Breast epithelium (tissue), 4 donors: ENCODE data around the gene SWI5. TPM values are rescaled to one million over a fixed set of nuclear protein-coding genes. Genes with fewer than 3 reads are reported as not detected.

ENCODE experiments used
- DNase-seq, 2 donors: peaks; one replicate each; pipeline ENCODE4 v3.0.0-alpha.2; 2019; ENCODE audit warnings: low spot score in 2 of 2
- H3K27ac ChIP-seq, 2 donors: fragments of 200-600 bp; sonication (generic) in 1 of 2; one replicate each; pipeline ENCODE4 v1.5.1; 2016 to 2019; ENCODE audit warnings: mild to moderate bottlenecking in 1 of 2
- H3K27me3 ChIP-seq, 2 donors: fragments of 200-600 bp; sonication (generic) in 1 of 2; one replicate each; pipeline versions ENCODE4 v1.5.1 to v1.6.0; 2017 to 2019; ENCODE audit warnings: control low read depth in 1 of 2, mild to moderate bottlenecking in 1 of 2
- H3K36me3 ChIP-seq: fragments of 200-600 bp; one replicate; pipeline ENCODE4 v1.5.1; 2019
- H3K4me1 ChIP-seq, 2 donors: fragments of 200-600 bp; sonication (generic); one replicate each; pipeline ENCODE4 v1.5.1; 2016 to 2019; ENCODE audit warnings: control low read depth in 1 of 2
- H3K4me3 ChIP-seq, 3 donors: fragments of 200-600 bp; sonication (generic); 1 replicate in 2 of 3; 2 replicates in 1 of 3; pipeline ENCODE4 v1.5.1; 2016 to 2019; ENCODE audit warnings: mild to moderate bottlenecking in 3 of 3, moderate library complexity in 2 of 3
- H3K9me3 ChIP-seq, 2 donors: fragments of 200-600 bp; sonication (generic) in 1 of 2; one replicate each; pipeline ENCODE4 v1.5.1; 2016 to 2019; ENCODE audit warnings: control low read depth in 1 of 2
- POLR2A ChIP-seq: fragments of 450-650 bp; IDR thresholded peaks from one replicate; pipeline ENCODE4 v1.6.1; 2016; ENCODE audit warnings: antibody characterized with exemption, mild to moderate bottlenecking, moderate library complexity
- POLR2AphosphoS5 ChIP-seq, 3 donors: sonication (generic); formaldehyde crosslinking; IDR thresholded peaks; one replicate each; pipeline ENCODE4 v1.6.1; 2017; ENCODE audit warnings: antibody characterized with exemption in 3 of 3
- intact Hi-C: fragments of 100-400 bp; cut with DNase I; formaldehyde crosslinking; loops from one replicate; pipeline ENCODE4 v1.15.1; 2023; ENCODE audit warnings: low total_unique reads
- total RNA-seq, 3 donors: library from RNA; depleted of rRNA; stranded (reverse); fragments of >200 nt; gene quantifications; one replicate each; pipeline ENCODE4 v1.1.0, GENCODE V29; 2016
- TF ChIP-seq, protein P1 (sequence below), 3 donors: fragments of 450-650 bp; IDR thresholded peaks; one replicate each; pipeline ENCODE4 v1.5.1; 2016 to 2017; ENCODE audit warnings: antibody characterized with exemption in 3 of 3, mild to moderate bottlenecking in 3 of 3, moderate library complexity in 3 of 3

SWI5 gene
- total RNA-seq, 3 donors from 2014 or later = 25.8 to 39.7 (median 31.4) TPM

DNA sequence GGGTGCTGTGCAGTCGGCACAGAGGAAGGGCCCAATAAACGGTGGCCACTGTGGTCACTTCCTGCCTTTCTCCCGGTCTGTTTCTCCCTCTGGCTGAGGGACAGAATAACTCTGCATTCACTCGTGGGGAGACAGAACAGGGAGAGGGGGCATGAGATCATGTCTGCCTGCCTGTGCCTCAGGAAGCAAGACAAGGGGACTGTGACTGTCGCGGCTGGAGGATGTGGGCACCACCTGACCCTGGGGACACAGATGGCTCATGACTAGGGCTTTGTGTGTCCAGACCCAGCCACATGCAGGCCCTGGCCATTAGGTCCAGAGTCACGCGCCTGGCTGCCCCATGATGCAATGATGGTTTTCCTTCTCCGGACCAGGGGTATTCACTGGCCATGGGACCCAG lies 40.3 kb downstream of the SWI5 start:
- Histone ChIP-seq H3K4me3 (no peak overlapping the region), H3K27ac (no peak overlapping the region), H3K36me3 (peaks cover 6% of the 10 kb centered on the region), H3K4me1 (peaks cover 3% of the 10 kb centered on the region in 2 donors), H3K9me3 (no peaks in the 10 kb centered on the region), H3K27me3 (no peaks in the 10 kb centered on the region)
- no peak for TF ChIP-seq POLR2A
- TF ChIP-seq POLR2AphosphoS5 (IDR thresholded peaks at IDR 0.05) = no peak
- DNase-seq = no peak
- intact Hi-C loops = no loop called here

DNA sequence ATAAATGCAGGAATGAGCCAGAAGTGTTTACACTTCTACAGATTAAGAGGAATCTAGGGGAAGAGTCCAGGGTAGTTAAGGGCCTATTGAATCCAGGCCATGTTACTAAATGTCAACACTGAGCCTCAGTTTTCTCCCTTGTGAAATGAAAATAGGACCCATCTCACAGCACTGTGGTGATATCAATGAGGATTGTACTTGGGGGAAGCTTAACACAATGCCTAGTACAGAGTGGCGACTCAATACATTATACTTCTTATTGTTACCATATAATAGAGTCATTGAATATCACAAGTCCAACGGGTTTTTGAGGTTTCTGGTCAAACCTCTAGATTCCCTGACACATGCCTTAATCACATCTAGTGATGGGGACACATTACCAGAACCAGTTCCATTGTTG lies 41.6 kb downstream of the SWI5 start:
- Histone ChIP-seq H3K36me3 (peaks cover 6% of the 10 kb centered on the region), H3K4me3 (no peak overlapping the region), H3K27ac (no peak overlapping the region), H3K27me3 (no peaks in the 10 kb centered on the region), H3K9me3 (no peaks in the 10 kb centered on the region), H3K4me1 (peaks cover 3 to 4% of the 10 kb centered on the region in 2 donors)
- intact Hi-C loops = no loop called here
- TF ChIP-seq, protein P1, sequence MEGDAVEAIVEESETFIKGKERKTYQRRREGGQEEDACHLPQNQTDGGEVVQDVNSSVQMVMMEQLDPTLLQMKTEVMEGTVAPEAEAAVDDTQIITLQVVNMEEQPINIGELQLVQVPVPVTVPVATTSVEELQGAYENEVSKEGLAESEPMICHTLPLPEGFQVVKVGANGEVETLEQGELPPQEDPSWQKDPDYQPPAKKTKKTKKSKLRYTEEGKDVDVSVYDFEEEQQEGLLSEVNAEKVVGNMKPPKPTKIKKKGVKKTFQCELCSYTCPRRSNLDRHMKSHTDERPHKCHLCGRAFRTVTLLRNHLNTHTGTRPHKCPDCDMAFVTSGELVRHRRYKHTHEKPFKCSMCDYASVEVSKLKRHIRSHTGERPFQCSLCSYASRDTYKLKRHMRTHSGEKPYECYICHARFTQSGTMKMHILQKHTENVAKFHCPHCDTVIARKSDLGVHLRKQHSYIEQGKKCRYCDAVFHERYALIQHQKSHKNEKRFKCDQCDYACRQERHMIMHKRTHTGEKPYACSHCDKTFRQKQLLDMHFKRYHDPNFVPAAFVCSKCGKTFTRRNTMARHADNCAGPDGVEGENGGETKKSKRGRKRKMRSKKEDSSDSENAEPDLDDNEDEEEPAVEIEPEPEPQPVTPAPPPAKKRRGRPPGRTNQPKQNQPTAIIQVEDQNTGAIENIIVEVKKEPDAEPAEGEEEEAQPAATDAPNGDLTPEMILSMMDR (IDR thresholded peaks at IDR 0.05) = no peak
- no peak for TF ChIP-seq POLR2A
- DNase-seq = no peak

DNA sequence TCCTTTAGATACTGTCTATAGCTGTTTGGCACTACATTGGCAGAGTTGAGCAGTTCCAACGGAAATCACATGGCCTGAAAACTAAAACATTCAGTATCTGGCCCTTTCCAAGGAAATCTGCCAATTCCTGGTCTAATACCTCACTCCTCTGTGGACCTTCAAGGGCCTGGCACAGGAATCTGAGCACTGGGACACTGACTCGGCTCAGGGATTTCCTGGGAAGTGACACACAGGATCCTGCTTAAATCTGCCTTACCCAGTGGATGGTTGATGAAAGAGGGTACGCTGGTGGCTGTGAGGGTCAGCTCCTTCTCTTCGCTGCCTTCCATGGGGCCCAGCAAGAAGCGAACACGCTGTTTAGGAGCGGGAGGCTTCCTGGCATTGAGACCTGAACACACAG lies 45.3 kb downstream of the SWI5 start:
- no peaks in the 10 kb centered on the region for H3K27me3 ChIP-seq
- no peak overlapping the region for H3K27ac ChIP-seq
- no peaks in the 10 kb centered on the region for H3K36me3 ChIP-seq
- no peak for DNase-seq
- no peak for TF ChIP-seq POLR2AphosphoS5 (IDR thresholded peaks at IDR 0.05)
- no peak for TF ChIP-seq POLR2A
- TF ChIP-seq, protein P1 (IDR thresholded peaks at IDR 0.05) = no peak
- H3K4me3 ChIP-seq = peak overlapping the region in 2 of 3 donors; percentile 78 to 95
- no peaks in the 10 kb centered on the region for H3K9me3 ChIP-seq
- intact Hi-C loops = no loop called here
- H3K4me1 ChIP-seq = peaks cover 3 to 20% of the 10 kb centered on the region in 2 donors

DNA sequence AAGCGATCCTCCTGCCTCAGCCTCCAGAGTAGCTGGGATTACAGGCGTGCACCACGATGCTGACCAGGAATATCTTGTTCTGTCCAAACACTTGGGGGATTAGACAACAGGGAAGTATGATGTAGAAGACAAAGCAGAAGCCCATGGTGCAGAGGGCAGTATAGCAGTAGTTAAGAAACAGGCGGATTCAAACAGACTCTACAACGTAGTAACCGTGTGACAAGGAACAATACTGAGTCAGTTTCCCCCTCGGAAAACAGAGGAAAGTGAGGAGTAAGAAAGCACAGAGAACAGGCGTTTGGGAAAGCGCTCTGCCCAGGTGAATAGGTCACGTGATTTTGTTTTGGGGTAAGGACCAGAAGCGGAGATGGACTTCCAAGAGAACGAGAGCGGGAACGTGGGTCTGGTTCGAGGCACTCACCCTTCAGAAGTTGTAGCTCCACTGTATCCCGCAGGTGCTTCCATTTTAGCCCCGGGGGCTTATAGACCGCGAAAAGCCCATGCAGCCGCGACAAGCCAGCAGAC lies 45.9 kb downstream of the SWI5 start:
- H3K4me1 ChIP-seq = peaks cover 3 to 20% of the 10 kb centered on the region in 2 donors
- no peaks in the 10 kb centered on the region for H3K9me3 ChIP-seq
- peak overlapping the region; percentile 82 to 87 for H3K27ac ChIP-seq
- H3K27me3 ChIP-seq = no peaks in the 10 kb centered on the region
- H3K4me3 ChIP-seq = peak overlapping the region; percentile 78 to 95 (median 94)
- TF ChIP-seq POLR2A = no peak
- no peak for TF ChIP-seq POLR2AphosphoS5 (IDR thresholded peaks at IDR 0.05)
- TF ChIP-seq, protein P1 (IDR thresholded peaks at IDR 0.05) = no peak
- DNase-seq = no peak
- intact Hi-C loops = no loop called here
- no peaks in the 10 kb centered on the region for H3K36me3 ChIP-seq

DNA sequence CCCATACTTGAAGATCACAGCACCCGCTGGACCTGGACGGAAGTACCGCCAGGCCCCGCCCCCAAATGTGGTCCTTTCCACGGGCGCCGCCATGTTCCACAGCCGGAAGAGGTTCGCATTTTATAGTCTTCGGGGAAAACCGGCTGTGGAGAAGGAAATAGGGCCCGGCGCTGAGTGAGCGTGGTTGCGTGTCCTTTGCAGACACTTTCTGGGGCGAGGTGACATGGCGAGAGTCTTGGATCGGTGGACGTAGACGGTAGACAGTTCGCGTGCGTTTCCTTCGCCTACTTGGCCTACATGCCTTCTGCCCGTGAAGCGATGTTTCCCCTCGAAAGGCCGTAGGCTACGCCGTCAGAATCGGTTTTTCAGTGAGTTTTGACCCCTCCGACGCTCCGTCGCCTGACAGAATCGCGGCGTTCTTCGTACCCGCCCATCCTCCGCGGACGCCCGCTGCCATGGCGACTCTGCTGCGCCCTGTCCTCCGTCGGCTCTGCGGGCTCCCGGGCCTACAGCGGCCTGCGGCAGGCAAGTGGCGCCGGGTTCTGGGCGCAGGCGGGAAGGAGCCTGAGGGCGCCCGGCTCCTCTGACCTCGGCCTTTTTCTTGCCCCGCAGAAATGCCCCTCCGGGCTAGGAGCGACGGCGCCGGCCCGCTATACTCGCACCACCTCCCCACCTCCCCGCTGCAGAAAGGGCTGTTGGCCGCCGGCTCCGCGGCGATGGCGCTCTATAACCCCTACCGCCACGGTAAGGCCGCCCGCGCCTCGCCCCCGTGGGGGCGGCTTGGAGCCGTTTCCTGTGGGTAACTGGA lies 46.5 kb downstream of the SWI5 start, which contains the start of the genes COQ4 and TRUB2:
Gene COQ4 (plus strand): TSS at position 436 of the 808 bp plus-strand sequence. CDS start 20 bp downstream, at position 456.
Gene TRUB2 (minus strand): TSS at position 44 of the 808 bp plus-strand sequence. CDS start 39 bp downstream, at position 5.
- peak within 1 kb of the TSS; percentile 82 to 87 for H3K27ac ChIP-seq
- intact Hi-C loops = no loop called here
- no peaks in the 10 kb centered on the region for H3K36me3 ChIP-seq
- H3K4me3 ChIP-seq = peak within 1 kb of the TSS; percentile 78 to 95 (median 94)
- DNase-seq = peak; percentile 90 to 93
- H3K27me3 ChIP-seq = no peaks in the 10 kb centered on the region
- no peak for TF ChIP-seq POLR2A
- TF ChIP-seq POLR2AphosphoS5 (IDR thresholded peaks at IDR 0.05) = peak; percentile 82 to 95 (median 89)
- H3K9me3 ChIP-seq = no peaks in the 10 kb centered on the region
- peaks cover 3 to 20% of the 10 kb centered on the region in 2 donors for H3K4me1 ChIP-seq

DNA sequence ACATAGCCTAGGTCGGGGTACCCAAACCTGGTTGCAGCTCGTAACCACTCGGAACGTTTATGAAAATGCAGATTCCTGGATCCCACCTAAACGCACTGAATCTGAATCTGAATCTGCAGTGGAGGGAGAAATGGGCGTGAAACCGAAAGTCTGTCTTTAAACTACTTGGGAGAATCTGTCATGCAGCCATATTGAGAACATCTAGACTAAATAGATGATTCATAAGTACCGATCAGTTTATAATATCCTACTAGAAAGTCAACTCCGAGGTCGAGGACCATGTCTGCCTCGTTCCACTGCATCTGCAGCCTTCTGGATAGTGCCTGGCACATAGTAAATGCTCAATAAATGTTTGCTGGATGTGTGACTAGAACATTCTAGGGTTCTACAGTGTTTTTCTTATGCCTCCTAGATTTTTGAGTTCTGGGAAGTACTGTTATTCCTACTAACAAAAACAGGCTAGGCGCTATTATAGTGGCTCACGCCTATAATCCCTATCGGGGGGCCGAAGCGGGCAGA lies 47.2 kb downstream of the SWI5 start:
- intact Hi-C loops = no loop called here
- peaks cover 3 to 20% of the 10 kb centered on the region in 2 donors for H3K4me1 ChIP-seq
- H3K4me3 ChIP-seq = peak overlapping the region; percentile 78 to 95 (median 94)
- no peaks in the 10 kb centered on the region for H3K36me3 ChIP-seq
- no peak for DNase-seq
- no peaks in the 10 kb centered on the region for H3K27me3 ChIP-seq
- H3K9me3 ChIP-seq = no peaks in the 10 kb centered on the region
- no peak for TF ChIP-seq POLR2A
- TF ChIP-seq, protein P1 (IDR thresholded peaks at IDR 0.05) = no peak
- no peak for TF ChIP-seq POLR2AphosphoS5 (IDR thresholded peaks at IDR 0.05)
- peak overlapping the region; percentile 82 to 87 for H3K27ac ChIP-seq
